HCT116 (cell line): ENCODE results near the gene TPPP3. TPM values are rescaled to one million over a fixed set of nuclear protein-coding genes. Genes with fewer than 3 reads are reported as not detected.

Experiments used
- ATAC-seq: fragments of 200-7000 bp; cut with Tn5 transposase; 2 replicates; pipeline ENCODE4 v1.9.1; 2020; ENCODE audit warnings: mild to moderate bottlenecking, moderate library complexity
- BruUV-seq: library from RNA; stranded (reverse); fragments of 400-500 nt; replicated peaks from 2 replicates; lab custom pipeline; 2021; lab: Mats Ljungman, UMichigan
- CTCF ChIA-PET: fragments of 300-600 bp; sonication (Branson Sonifier 250); formaldehyde crosslinking; loops from one replicate; lab custom pipeline; 2021; ENCODE audit warnings: antibody characterized with exemption; lab: Charles Lee
- POLR2A ChIA-PET: fragments of 300-600, 350-600 bp; sonication (Branson Sonifier 250); formaldehyde crosslinking; loops from one replicate; lab custom pipeline; 2021; ENCODE audit warnings: antibody characterized with exemption; lab: Charles Lee
- RAD21 ChIA-PET, 2 experiments: fragments of 300-600 bp; sonication (Branson Sonifier 250); formaldehyde crosslinking; loops; one replicate each; lab custom pipeline; 2023; ENCODE audit warnings: low total read pairs in 2 of 2; ENCODE audit not compliant: uncharacterized antibody in 2 of 2, unreplicated experiment in 2 of 2, low non-redundant PET in 1 of 2; lab: Charles Lee
- DNase-seq: peaks from one replicate; pipeline ENCODE4 v3.0.0-alpha.2; 2010; ENCODE audit warnings: low read depth, low spot score
- H2AFZ ChIP-seq: fragments of 200-600 bp; shearing (Covaris generic), sonication (generic); 2 replicates; pipeline ENCODE4 v1.6.1; 2017; ENCODE audit warnings: low read depth, mixed run types, mixed read lengths, antibody characterized with exemption, low read length; ENCODE audit not compliant: poor library complexity, severe bottlenecking
- H3K27ac ChIP-seq: 2 replicates; pipeline ENCODE4 v1.5.1; 2012; ENCODE audit warnings: low read depth, low read length
- H3K27me3 ChIP-seq: fragments of 200-600 bp; sonication (generic); 2 replicates; pipeline ENCODE4 v1.6.1; 2016; ENCODE audit warnings: mixed run types, low read length, mixed read lengths; ENCODE audit not compliant: insufficient read depth
- H3K36me3 ChIP-seq, 2 experiments: fragments of 200-500 bp in 1 of 2; fragments of 200-600 bp in 1 of 2; sonication (Bioruptor generic) in 1 of 2; sonication (generic) in 1 of 2; 2 replicates each; pipeline versions ENCODE4 v1.5.1 to v1.6.1; 2014 to 2016; ENCODE audit warnings: low read length in 2 of 2, inconsistent platforms in 1 of 2, mixed read lengths in 1 of 2, mixed run types in 1 of 2; ENCODE audit not compliant: insufficient read depth in 2 of 2, control insufficient read depth in 1 of 2
- H3K4me1 ChIP-seq, 2 experiments: fragments of 200-600 bp in 1 of 2; sonication (generic) in 1 of 2; 2 replicates each; pipeline versions ENCODE4 v1.5.1 to v1.6.1; 2012 to 2017; ENCODE audit warnings: low read length in 2 of 2, inconsistent platforms in 1 of 2, mild to moderate bottlenecking in 1 of 2, mixed read lengths in 1 of 2, mixed run types in 1 of 2, moderate library complexity in 1 of 2; ENCODE audit not compliant: insufficient read depth in 2 of 2, control insufficient read depth in 1 of 2
- H3K4me2 ChIP-seq: fragments of 200-600 bp; sonication (generic); 2 replicates; pipeline ENCODE4 v1.6.1; 2017; ENCODE audit warnings: mixed run types, low read length, mixed read lengths
- H3K4me3 ChIP-seq, 2 experiments: fragments of 200-600 bp in 1 of 2; sonication (generic) in 1 of 2; replicated peaks in 1 of 2; 2 replicates each; pipeline ENCODE4 v1.5.1; 2011 to 2016; ENCODE audit warnings: low read length in 2 of 2, control low read depth in 1 of 2, low read depth in 1 of 2, mild to moderate bottlenecking in 1 of 2, mixed read lengths in 1 of 2, mixed run types in 1 of 2
- H3K79me2 ChIP-seq: fragments of 200-600 bp; sonication (generic); 2 replicates; pipeline ENCODE4 v1.6.1; 2017; ENCODE audit warnings: mild to moderate bottlenecking, mixed run types, low read length, moderate library complexity, mixed read lengths; ENCODE audit not compliant: insufficient read depth
- H3K9ac ChIP-seq: fragments of 200-600 bp; sonication (generic); 2 replicates; pipeline ENCODE4 v1.6.1; 2016; ENCODE audit warnings: low read length, mixed read lengths
- H3K9me2 ChIP-seq: fragments of 200-600 bp; sonication (generic), shearing (Covaris generic); 2 replicates; pipeline ENCODE4 v1.6.1; 2017; ENCODE audit warnings: mixed run types, mild to moderate bottlenecking, moderate library complexity; ENCODE audit not compliant: insufficient read depth
- H3K9me3 ChIP-seq, 2 experiments: fragments of 200-500 bp in 1 of 2; fragments of 200-600 bp in 1 of 2; sonication (Bioruptor generic) in 1 of 2; sonication (generic) in 1 of 2; 2 replicates each; pipeline ENCODE4 v1.6.1; 2014 to 2017; ENCODE audit warnings: low read length in 2 of 2, mixed read lengths in 2 of 2, inconsistent platforms in 1 of 2, low read depth in 1 of 2, mild to moderate bottlenecking in 1 of 2, mixed run types in 1 of 2, moderate library complexity in 1 of 2; ENCODE audit not compliant: control insufficient read depth in 1 of 2, insufficient read depth in 1 of 2
- H4K20me1 ChIP-seq: fragments of 200-600 bp; sonication (generic), shearing (Covaris generic); 2 replicates; pipeline ENCODE4 v1.6.1; 2017; ENCODE audit warnings: mixed run types, mild to moderate bottlenecking, moderate library complexity; ENCODE audit not compliant: insufficient read depth
- CEBPB ChIP-seq: IDR thresholded peaks from 2 replicates; pipeline ENCODE4 v1.6.1; 2012; ENCODE audit warnings: low read depth
- EGR1 ChIP-seq: IDR thresholded peaks from 2 replicates; pipeline ENCODE4 v1.6.1; 2012; ENCODE audit warnings: low read depth
- EZH2phosphoT487 ChIP-seq: fragments of 200-600 bp; IDR thresholded peaks from 2 replicates; pipeline ENCODE4 v1.6.1; 2018; ENCODE audit warnings: antibody characterized with exemption, borderline replicate concordance
- POLR2A ChIP-seq: IDR thresholded peaks from 2 replicates; pipeline ENCODE4 v1.7.0; 2011; ENCODE audit warnings: borderline replicate concordance; ENCODE audit not compliant: insufficient read depth, insufficient read length; ENCODE audit errors: extremely low read depth
- POLR2AphosphoS5 ChIP-seq: IDR thresholded peaks from 2 replicates; pipeline ENCODE4 v1.6.1; 2011; ENCODE audit warnings: mild to moderate bottlenecking, low read depth, low read length, moderate library complexity
- SIN3A ChIP-seq: IDR thresholded peaks from 2 replicates; pipeline ENCODE4 v1.6.1; 2012; ENCODE audit warnings: low read depth
- SRF ChIP-seq: IDR thresholded peaks from 2 replicates; pipeline ENCODE4 v1.6.1; 2012; ENCODE audit warnings: low read depth
- YY1 ChIP-seq: IDR thresholded peaks from 2 replicates; pipeline ENCODE4 v1.6.1; 2011; ENCODE audit warnings: low read length, low read depth, moderate library complexity, mild to moderate bottlenecking; ENCODE audit not compliant: insufficient replicate concordance; ENCODE audit errors: extremely low read depth
- ZNF274 ChIP-seq: fragments of 200-500 bp; sonication (Bioruptor generic); IDR thresholded peaks from 2 replicates; pipeline ENCODE4 v1.6.1; 2014; ENCODE audit warnings: mild to moderate bottlenecking, low read depth, low read length, inconsistent platforms
- intact Hi-C: fragments of 100-400 bp; cut with micrococcal nuclease; formaldehyde crosslinking; loops from 2 replicates; pipeline ENCODE4 v1.10.0; 2022
- total RNA-seq: library from RNA; stranded (reverse); gene quantifications from one replicate; pipeline ENCODE4 v1.2.1, GENCODE V29; 2021; ENCODE audit not compliant: unreplicated experiment
- TF ChIP-seq, protein P1 (sequence below), 3 experiments: fragments of 200-600 bp in 1 of 3; sonication (generic) in 1 of 3; IDR thresholded peaks in 2 of 3; conservative IDR thresholded peaks in 1 of 3; 2 replicates each; pipeline ENCODE4 v1.5.1; 2012 to 2017; ENCODE audit warnings: low read depth in 2 of 3, low read length in 2 of 3, antibody characterized with exemption in 1 of 3, borderline replicate concordance in 1 of 3, control low read depth in 1 of 3, mild to moderate bottlenecking in 1 of 3, mixed read lengths in 1 of 3, mixed run types in 1 of 3, moderate library complexity in 1 of 3; ENCODE audit not compliant: insufficient read depth in 1 of 3
- TF ChIP-seq, protein P2 (sequence below): IDR thresholded peaks from 2 replicates; pipeline ENCODE4 v1.6.1; 2012

Gene TPPP3
- total RNA-seq, 1 experiment from 2014 or later = 1.2 TPM

DNA sequence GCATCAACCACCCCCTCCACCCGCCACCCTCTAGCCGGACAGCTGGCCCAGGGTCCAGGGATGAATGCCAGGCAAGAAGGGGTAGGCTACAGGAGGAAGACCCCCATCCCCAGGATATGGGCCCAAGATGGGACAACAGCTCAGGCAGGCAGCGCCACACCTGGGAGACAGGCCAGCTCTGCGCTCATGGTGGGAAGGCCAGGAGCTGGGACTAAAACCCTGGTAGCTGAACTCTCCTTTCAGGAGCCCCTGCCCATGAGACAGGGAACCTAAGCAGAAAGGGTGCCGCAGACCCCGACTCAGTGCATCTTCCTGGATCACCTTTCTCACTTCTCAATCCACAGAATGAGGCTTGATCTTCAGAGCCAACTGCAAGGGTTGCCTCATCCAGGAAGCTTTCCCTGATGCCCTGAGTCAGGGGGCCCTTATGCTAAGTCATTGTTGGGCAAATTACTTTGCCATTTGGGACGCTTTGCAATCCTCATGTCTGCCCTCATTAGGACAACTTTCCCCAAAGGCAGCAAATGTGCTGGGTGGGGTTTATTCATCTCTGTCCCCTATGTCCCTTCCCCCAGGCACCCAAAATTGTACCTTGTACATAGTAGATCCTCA is 14.0 kb upstream of the TPPP3 start:
- H3K36me3 ChIP-seq = no peaks in the 10 kb centered on the region
- no peaks in the 10 kb centered on the region for H4K20me1 ChIP-seq
- H3K79me2 ChIP-seq = no peaks in the 10 kb centered on the region
- no peak overlapping the region for H3K27ac ChIP-seq
- peaks cover 23 to 38% of the 10 kb centered on the region in 2 experiments for H3K4me1 ChIP-seq
- no peaks in the 10 kb centered on the region for H3K27me3 ChIP-seq
- no peak overlapping the region for H2AFZ ChIP-seq
- no peak overlapping the region for H3K4me2 ChIP-seq
- no peak overlapping the region for H3K9ac ChIP-seq
- ATAC-seq (no peak), DNase-seq (no peak)
- POLR2A ChIA-PET = no interaction called here
- intact Hi-C loops = no loop called here
- no peaks in the 10 kb centered on the region for H3K9me2 ChIP-seq
- CTCF ChIA-PET = interaction anchor here (0.7 to 1.2 kb wide), 4 partner anchors 10 to 209 kb away, joined by 3 to 5 read pairs (median 4); partner anchors contain the start of gene ELMO3
- H3K4me3 ChIP-seq = no peak overlapping the region
- H3K9me3 ChIP-seq = no peaks in the 10 kb centered on the region
- TF ChIP-seq EGR1 = no peak
- TF ChIP-seq, protein P1, sequence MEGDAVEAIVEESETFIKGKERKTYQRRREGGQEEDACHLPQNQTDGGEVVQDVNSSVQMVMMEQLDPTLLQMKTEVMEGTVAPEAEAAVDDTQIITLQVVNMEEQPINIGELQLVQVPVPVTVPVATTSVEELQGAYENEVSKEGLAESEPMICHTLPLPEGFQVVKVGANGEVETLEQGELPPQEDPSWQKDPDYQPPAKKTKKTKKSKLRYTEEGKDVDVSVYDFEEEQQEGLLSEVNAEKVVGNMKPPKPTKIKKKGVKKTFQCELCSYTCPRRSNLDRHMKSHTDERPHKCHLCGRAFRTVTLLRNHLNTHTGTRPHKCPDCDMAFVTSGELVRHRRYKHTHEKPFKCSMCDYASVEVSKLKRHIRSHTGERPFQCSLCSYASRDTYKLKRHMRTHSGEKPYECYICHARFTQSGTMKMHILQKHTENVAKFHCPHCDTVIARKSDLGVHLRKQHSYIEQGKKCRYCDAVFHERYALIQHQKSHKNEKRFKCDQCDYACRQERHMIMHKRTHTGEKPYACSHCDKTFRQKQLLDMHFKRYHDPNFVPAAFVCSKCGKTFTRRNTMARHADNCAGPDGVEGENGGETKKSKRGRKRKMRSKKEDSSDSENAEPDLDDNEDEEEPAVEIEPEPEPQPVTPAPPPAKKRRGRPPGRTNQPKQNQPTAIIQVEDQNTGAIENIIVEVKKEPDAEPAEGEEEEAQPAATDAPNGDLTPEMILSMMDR (IDR thresholded peaks at IDR 0.05 in 2 of 3, conservative IDR thresholded peaks at IDR 0.05 in 1 of 3; ENCODE audit: borderline replicate concordance in 1 of 3, insufficient read depth in 1 of 3, low read depth in 2 of 3, low read length in 2 of 3) = no peak
- TF ChIP-seq YY1 = no peak
- TF ChIP-seq, protein P2, sequence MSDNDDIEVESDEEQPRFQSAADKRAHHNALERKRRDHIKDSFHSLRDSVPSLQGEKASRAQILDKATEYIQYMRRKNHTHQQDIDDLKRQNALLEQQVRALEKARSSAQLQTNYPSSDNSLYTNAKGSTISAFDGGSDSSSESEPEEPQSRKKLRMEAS = no peak
- TF ChIP-seq SRF = no peak
- no peak for TF ChIP-seq EZH2phosphoT487
- no peak for TF ChIP-seq CEBPB
- no peak for TF ChIP-seq POLR2A
- TF ChIP-seq POLR2AphosphoS5 = no peak
- no peak for TF ChIP-seq ZNF274
- no peak for TF ChIP-seq SIN3A
- no TSS peak for BruUV-seq
- RAD21 ChIA-PET = no interaction called here
